NT2/D1 (cell line): Measurements from ENCODE around the gene UTF1.

Experiments
- SUZ12 ChIP-seq: IDR thresholded peaks from 2 replicates; pipeline ENCODE4 v1.6.1; 2011; ENCODE audit not compliant: insufficient read length, insufficient read depth; ENCODE audit errors: extremely low read depth
- ZNF274 ChIP-seq: IDR thresholded peaks from 2 replicates; pipeline ENCODE4 v1.6.1; 2011; ENCODE audit warnings: mild to moderate bottlenecking, low read depth, low read length

DNA sequence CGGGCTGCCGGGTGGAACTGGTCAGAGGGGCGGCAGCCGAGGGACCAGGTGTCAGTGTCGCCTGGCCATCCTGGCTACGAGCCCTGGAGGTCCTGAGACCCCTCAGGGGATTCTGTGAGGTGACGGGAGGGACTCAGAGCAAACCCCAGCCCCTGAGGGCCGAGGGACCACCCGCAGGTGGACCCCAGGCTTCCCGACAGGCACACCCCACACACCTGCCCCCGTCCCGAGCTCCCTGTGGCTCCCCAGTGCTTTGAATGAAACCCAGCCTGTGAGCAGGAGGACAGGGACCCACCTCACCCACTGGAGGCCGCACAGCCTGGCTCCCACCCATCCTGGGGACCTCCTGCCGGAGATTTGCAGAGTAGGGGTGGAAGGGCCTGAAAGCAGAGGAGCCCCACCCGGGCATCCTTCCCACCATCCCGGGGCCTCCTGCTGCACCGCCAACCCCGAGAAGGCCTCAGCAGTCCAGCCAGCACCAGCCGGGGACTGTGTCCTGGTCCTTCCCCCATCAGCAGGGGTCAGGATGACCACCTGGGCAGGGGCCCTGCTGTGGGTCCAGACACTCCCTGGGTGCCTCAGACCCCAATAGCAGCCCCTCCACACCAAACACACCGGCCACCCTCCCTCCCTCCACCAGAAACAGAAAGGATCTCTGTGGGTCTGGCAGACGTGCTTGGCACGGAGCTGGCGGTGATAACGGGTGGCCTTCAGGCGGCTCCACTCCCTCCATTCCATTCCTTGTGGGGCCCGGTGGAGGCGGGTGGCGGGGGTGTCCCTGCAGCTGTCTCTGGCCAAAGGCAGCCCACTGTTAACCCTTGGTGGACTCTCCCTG lies 21.6 kb downstream of the UTF1 start:
- TF ChIP-seq ZNF274 (no peak), SUZ12 (no peak)
